Measurements from ENCODE around the gene CYP2C19. TPM values are rescaled to one million over a fixed set of nuclear protein-coding genes. Genes with fewer than 3 reads are reported as not detected.

Gene CYP2C19
- total RNA-seq, 1 experiment from 2014 or later: not detected

- ChIA-PET CTCF (no interaction called here), POLR2A (ENCODE audit: unreplicated experiment) (no interaction called here)
- TF ChIP-seq EZH2 (IDR thresholded peaks at IDR 0.05; ENCODE audit: low read length, unreplicated experiment) (no peak), EZH2phosphoT487 (IDR thresholded peaks at IDR 0.05; ENCODE audit: borderline replicate concordance, low read length) (no peak), CTCF (conservative IDR thresholded peaks at IDR 0.05; ENCODE audit: low read depth, low read length) (no peak)
- no peaks in the 10 kb centered on the region for H3F3A ChIP-seq (ENCODE audit: low read length, unreplicated experiment)
- DNase-seq (no peak), ATAC-seq (no peak)
- no peak overlapping the region for H2AFZ ChIP-seq (ENCODE audit: low read length)
- no peaks in the 10 kb centered on the region for H4K20me1 ChIP-seq (ENCODE audit: low read length)
- no peaks in the 10 kb centered on the region for H3K9me2 ChIP-seq (replicated peaks; ENCODE audit: low read length)
- no peaks in the 10 kb centered on the region for H3K36me3 ChIP-seq (ENCODE audit: low read depth, low read length)
- H3K4me1 ChIP-seq (ENCODE audit: insufficient read depth, low read length): no peaks in the 10 kb centered on the region
- no peak overlapping the region for H3K4me2 ChIP-seq (ENCODE audit: low read length)
- H3K9ac ChIP-seq (ENCODE audit: low read length): no peak overlapping the region
- no peak overlapping the region for H3K27ac ChIP-seq (ENCODE audit: low read length)
- intact Hi-C loops (cut with micrococcal nuclease): no loop called here
- H3K79me2 ChIP-seq (ENCODE audit: low read length): no peaks in the 10 kb centered on the region
- no peaks in the 10 kb centered on the region for H3K27me3 ChIP-seq (ENCODE audit: low read length)
- no peak overlapping the region for H3K4me3 ChIP-seq (ENCODE audit: low read length)
- BruUV-seq (replicated peaks): no TSS peak
- no peaks in the 10 kb centered on the region for H3K9me3 ChIP-seq (ENCODE audit: low read length)
Measured at GRCh38 chr10:94747838-94748237, 14.6 kb upstream of the CYP2C19 start.

- Histone ChIP-seq H3K27ac (ENCODE audit: low read length) (no peak overlapping the region), H3K4me3 (ENCODE audit: low read length) (no peak overlapping the region)
Measured at GRCh38 chr10:94757916-94758315, 4.6 kb upstream of the CYP2C19 start.

More at GRCh38 chr10:94757916-94758315, 4.6 kb upstream of the CYP2C19 start:
- Histone ChIP-seq H3K9me2 (replicated peaks; ENCODE audit: low read length) (no peaks in the 10 kb centered on the region), H3K36me3 (ENCODE audit: low read depth, low read length) (no peaks in the 10 kb centered on the region), H4K20me1 (ENCODE audit: low read length) (no peaks in the 10 kb centered on the region), H3K4me1 (ENCODE audit: insufficient read depth, low read length) (no peaks in the 10 kb centered on the region), H3K79me2 (ENCODE audit: low read length) (no peaks in the 10 kb centered on the region), H3K4me2 (ENCODE audit: low read length) (no peak overlapping the region), H3F3A (ENCODE audit: low read length, unreplicated experiment) (no peaks in the 10 kb centered on the region), H2AFZ (ENCODE audit: low read length) (no peak overlapping the region), H3K27me3 (ENCODE audit: low read length) (no peaks in the 10 kb centered on the region), H3K9me3 (ENCODE audit: low read length) (no peaks in the 10 kb centered on the region), H3K9ac (ENCODE audit: low read length) (no peak overlapping the region)
- DNase-seq (no peak), ATAC-seq (no peak)
- BruUV-seq (replicated peaks): no TSS peak
- CTCF ChIA-PET: no interaction called here
- TF ChIP-seq CTCF (conservative IDR thresholded peaks at IDR 0.05; ENCODE audit: low read depth, low read length) (no peak), EZH2phosphoT487 (IDR thresholded peaks at IDR 0.05; ENCODE audit: borderline replicate concordance, low read length) (no peak), EZH2 (IDR thresholded peaks at IDR 0.05; ENCODE audit: low read length, unreplicated experiment) (no peak)
- intact Hi-C loops (cut with micrococcal nuclease): no loop called here
- POLR2A ChIA-PET (ENCODE audit: unreplicated experiment): no interaction called here
